Tibial nerve (tissue), 3 donors: ENCODE measurements around the gene ZSWIM7.

ENCODE experiments used
- POLR2A ChIP-seq, 2 donors: fragments of 450-650 bp; IDR thresholded peaks; one replicate each; pipeline ENCODE4 v1.6.1; 2017; ENCODE audit warnings: antibody characterized with exemption in 2 of 2, mild to moderate bottlenecking in 2 of 2, moderate library complexity in 2 of 2
- TF ChIP-seq, protein P1 (sequence below), 5 experiments: fragments of 200-600 bp in 3 of 5; fragments of 450-650 bp in 2 of 5; sonication (generic) in 3 of 5; IDR thresholded peaks; one replicate each; pipeline ENCODE4 v1.5.1; 2016 to 2019; ENCODE audit warnings: antibody characterized with exemption in 5 of 5, mild to moderate bottlenecking in 3 of 5, moderate library complexity in 2 of 5

DNA sequence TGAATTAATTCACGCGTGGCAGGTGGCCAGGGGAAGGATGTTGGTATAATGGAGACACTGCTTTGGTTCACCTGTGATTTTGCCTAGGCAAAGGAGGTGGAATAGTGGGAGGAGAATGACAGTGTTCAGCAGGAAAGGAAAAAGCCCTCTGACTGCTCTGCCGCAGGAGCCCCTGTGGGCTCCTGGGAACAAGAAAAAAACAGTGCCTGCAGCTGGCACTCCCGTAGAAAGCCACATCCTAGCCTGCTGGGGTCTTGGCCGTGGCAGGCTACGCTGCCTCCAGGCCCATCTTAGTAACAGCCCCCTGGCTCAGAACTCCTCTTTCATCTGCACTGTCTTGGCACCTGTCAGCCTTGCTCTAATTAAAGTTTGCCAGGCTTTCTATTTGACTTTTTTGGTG, 34.0 kb downstream of the ZSWIM7 start:
- TF ChIP-seq, protein P1, sequence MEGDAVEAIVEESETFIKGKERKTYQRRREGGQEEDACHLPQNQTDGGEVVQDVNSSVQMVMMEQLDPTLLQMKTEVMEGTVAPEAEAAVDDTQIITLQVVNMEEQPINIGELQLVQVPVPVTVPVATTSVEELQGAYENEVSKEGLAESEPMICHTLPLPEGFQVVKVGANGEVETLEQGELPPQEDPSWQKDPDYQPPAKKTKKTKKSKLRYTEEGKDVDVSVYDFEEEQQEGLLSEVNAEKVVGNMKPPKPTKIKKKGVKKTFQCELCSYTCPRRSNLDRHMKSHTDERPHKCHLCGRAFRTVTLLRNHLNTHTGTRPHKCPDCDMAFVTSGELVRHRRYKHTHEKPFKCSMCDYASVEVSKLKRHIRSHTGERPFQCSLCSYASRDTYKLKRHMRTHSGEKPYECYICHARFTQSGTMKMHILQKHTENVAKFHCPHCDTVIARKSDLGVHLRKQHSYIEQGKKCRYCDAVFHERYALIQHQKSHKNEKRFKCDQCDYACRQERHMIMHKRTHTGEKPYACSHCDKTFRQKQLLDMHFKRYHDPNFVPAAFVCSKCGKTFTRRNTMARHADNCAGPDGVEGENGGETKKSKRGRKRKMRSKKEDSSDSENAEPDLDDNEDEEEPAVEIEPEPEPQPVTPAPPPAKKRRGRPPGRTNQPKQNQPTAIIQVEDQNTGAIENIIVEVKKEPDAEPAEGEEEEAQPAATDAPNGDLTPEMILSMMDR (IDR thresholded peaks at IDR 0.05) = no peak
- no peak for TF ChIP-seq POLR2A (IDR thresholded peaks at IDR 0.05)
